HepG2 (cell line): ENCODE data around the gene FBXW4. TPM values are rescaled to one million over a fixed set of nuclear protein-coding genes. Genes with fewer than 3 reads are reported as not detected.

Source experiments
- ARNT2 ChIP-seq: sonication (generic); formaldehyde crosslinking; IDR thresholded peaks from 2 replicates; pipeline ENCODE4 v1.8.0; 2022; ENCODE audit warnings: mild to moderate bottlenecking, low read depth, missing genetic modification reagents, moderate library complexity
- ATF7 ChIP-seq, 2 experiments: fragments of 450-650 bp in 1 of 2; sonication (generic) in 1 of 2; formaldehyde crosslinking in 1 of 2; IDR thresholded peaks; 2 replicates each; pipeline versions ENCODE4 v1.4.0 to v1.6.1; 2016 to 2020; ENCODE audit warnings: antibody characterized with exemption in 1 of 2, mild to moderate bottlenecking in 1 of 2, missing genetic modification reagents in 1 of 2
- CHCHD3 ChIP-seq: sonication (generic); formaldehyde crosslinking; IDR thresholded peaks from 2 replicates; pipeline ENCODE4 v1.8.0; 2022; ENCODE audit warnings: mild to moderate bottlenecking, missing genetic modification reagents, moderate library complexity
- DRAP1 ChIP-seq: IDR thresholded peaks from 2 replicates; pipeline ENCODE4 v1.6.1; 2016; ENCODE audit warnings: missing genetic modification reagents, missing compliant biosample characterization
- FOSL1 ChIP-seq: sonication (generic); formaldehyde crosslinking; IDR thresholded peaks from 2 replicates; pipeline ENCODE4 v1.9.0; 2021; ENCODE audit warnings: missing genetic modification reagents, borderline replicate concordance
- IRF2 ChIP-seq: IDR thresholded peaks from 2 replicates; pipeline ENCODE4 v1.6.1; 2018; ENCODE audit warnings: missing genetic modification reagents, missing compliant biosample characterization
- KDM5A ChIP-seq: fragments of 200-600 bp; sonication (generic); IDR thresholded peaks from 2 replicates; pipeline ENCODE4 v1.7.0; 2018; ENCODE audit warnings: antibody characterized with exemption, mild to moderate bottlenecking, low read length, borderline replicate concordance
- MTF2 ChIP-seq: sonication (generic); formaldehyde crosslinking; IDR thresholded peaks from 2 replicates; pipeline ENCODE4 v1.5.0; 2020; ENCODE audit warnings: missing genetic modification reagents, borderline replicate concordance
- NCOA5 ChIP-seq: sonication (generic); formaldehyde crosslinking; IDR thresholded peaks from 2 replicates; pipeline ENCODE4 v1.4.0; 2020; ENCODE audit warnings: missing genetic modification reagents
- PHF21A ChIP-seq: sonication (generic); formaldehyde crosslinking; IDR thresholded peaks from 2 replicates; pipeline ENCODE4 v1.5.0; 2020; ENCODE audit warnings: mild to moderate bottlenecking, missing genetic modification reagents
- RFX3 ChIP-seq: IDR thresholded peaks from 2 replicates; pipeline ENCODE4 v1.6.1; 2016; ENCODE audit warnings: missing biosample characterization, missing genetic modification reagents
- SALL1 ChIP-seq: sonication (generic); formaldehyde crosslinking; IDR thresholded peaks from 2 replicates; pipeline ENCODE4 v1.8.0; 2022; ENCODE audit warnings: mild to moderate bottlenecking, missing genetic modification reagents
- TERF1 ChIP-seq: sonication (generic); formaldehyde crosslinking; IDR thresholded peaks from 2 replicates; pipeline ENCODE4 v1.8.0; 2022; ENCODE audit warnings: mild to moderate bottlenecking, missing genetic modification reagents, moderate library complexity
- ZBED4 ChIP-seq: sonication (generic); formaldehyde crosslinking; IDR thresholded peaks from 2 replicates; pipeline ENCODE4 v1.4.0; 2020; ENCODE audit warnings: missing genetic modification reagents, borderline replicate concordance
- ZFP91 ChIP-seq: sonication (generic); formaldehyde crosslinking; IDR thresholded peaks from 2 replicates; pipeline ENCODE4 v1.9.0; 2022; ENCODE audit warnings: missing genetic modification reagents, mild to moderate bottlenecking, borderline replicate concordance
- ZMAT5 ChIP-seq: sonication (generic); formaldehyde crosslinking; IDR thresholded peaks from 2 replicates; pipeline ENCODE4 v1.5.0; 2020; ENCODE audit warnings: mild to moderate bottlenecking, low read depth, missing genetic modification reagents, borderline replicate concordance
- ZNF337 ChIP-seq: sonication (generic); formaldehyde crosslinking; IDR thresholded peaks from 2 replicates; pipeline ENCODE4 v1.5.1; 2020; ENCODE audit warnings: missing genetic modification reagents, low read depth, mild to moderate bottlenecking, borderline replicate concordance
- ZNF484 ChIP-seq: sonication (generic); formaldehyde crosslinking; IDR thresholded peaks from 2 replicates; pipeline ENCODE4 v1.5.1; 2020; ENCODE audit warnings: mild to moderate bottlenecking, low read depth, missing genetic modification reagents, borderline replicate concordance
- ZNF549 ChIP-seq: sonication (generic); formaldehyde crosslinking; IDR thresholded peaks from 2 replicates; pipeline ENCODE4 v1.5.0; 2020; ENCODE audit warnings: missing genetic modification reagents
- ZNF563 ChIP-seq: sonication (generic); formaldehyde crosslinking; IDR thresholded peaks from 2 replicates; pipeline ENCODE4 v1.8.0; 2022; ENCODE audit warnings: mild to moderate bottlenecking, moderate library complexity, missing genetic modification reagents
- ZNF720 ChIP-seq: sonication (generic); formaldehyde crosslinking; IDR thresholded peaks from 2 replicates; pipeline ENCODE4 v1.4.0; 2020; ENCODE audit warnings: missing genetic modification reagents
- polyA plus RNA-seq, 8 experiments: library from polyadenylated mRNA; depleted of rRNA in 3 of 8; stranded (reverse) in 7 of 8; unstranded in 1 of 8; fragments of >200 nt; fragmentation: Illumina TruSeq in 4 of 8; extraction: Trizol in 4 of 8; gene quantifications; 2 replicates each; pipeline versions ENCODE4 v1.2.1 to v1.2.3, GENCODE V29; 2011 to 2016; ENCODE audit warnings: low read depth in 4 of 8, missing spikeins in 1 of 8, mixed read lengths in 1 of 8; ENCODE audit not compliant: insufficient read depth in 1 of 8
- total RNA-seq, 5 experiments: library from RNA; depleted of rRNA; stranded (reverse); fragments of >200 nt; fragmentation: Illumina TruSeq; extraction: Trizol; gene quantifications; 2 replicates each; pipeline ENCODE4 v1.2.3, GENCODE V29; 2016; ENCODE audit warnings: low read depth in 1 of 5

FBXW4 gene
- total and polyA plus RNA-seq, 2 of the 13 experiments (the other 11 are each of a cell fraction or from before 2014, with no cell fraction given) = 23.5 to 33.7 TPM

GRCh38 chr10:101694674-101695403 lies at the start of gene FBXW4 (continued):
- TF ChIP-seq TERF1 (peak; percentile 68; the same call in 1 of the 2 replicates), ZFP91 (CRISPR knock-in tag) (peak; percentile 54; the same call in 1 of the 2 replicates), CHCHD3 (0 out of 2 replicates have a peak, but pooled peaks have one; percentile 12), NCOA5 (no peak), ZNF549 (CRISPR knock-in tag) (no peak), ZNF337 (CRISPR knock-in tag) (no peak), FOSL1 (no peak), ZNF720 (CRISPR knock-in tag) (no peak), PHF21A (CRISPR knock-in tag) (no peak), ZMAT5 (CRISPR knock-in tag) (peak; percentile 51; the same call in 1 of the 2 replicates), ZNF563 (CRISPR knock-in tag) (0 out of 2 replicates have a peak, but pooled peaks have one; percentile 4), SALL1 (CRISPR knock-in tag) (peak; percentile 76), MTF2 (no peak), ZBED4 (CRISPR knock-in tag) (peak; percentile 85; the same call in 1 of the 2 replicates), RFX3 (no peak), DRAP1 (CRISPR knock-in tag) (peak; percentile 57; the same call in 1 of the 2 replicates), ATF7 (IDR thresholded peaks at IDR 0.05) (no peak), ATF7 (CRISPR knock-in tag; IDR thresholded peaks at IDR 0.05) (0 out of 2 replicates have a peak, but pooled peaks have one; percentile 18), ZNF484 (0 out of 2 replicates have a peak, but pooled peaks have one; percentile 57), IRF2 (CRISPR knock-in tag) (no peak; the same call in 1 of the 2 replicates), ARNT2 (no peak; the same call in 1 of the 2 replicates), KDM5A (no peak)
